Measurements from ENCODE around the gene SEMG1. TPM values are rescaled to one million over a fixed set of nuclear protein-coding genes. Genes with fewer than 3 reads are reported as not detected.

Gene SEMG1
- total and polyA plus RNA-seq, 7 experiments from 2014 or later, result not detected

DNA sequence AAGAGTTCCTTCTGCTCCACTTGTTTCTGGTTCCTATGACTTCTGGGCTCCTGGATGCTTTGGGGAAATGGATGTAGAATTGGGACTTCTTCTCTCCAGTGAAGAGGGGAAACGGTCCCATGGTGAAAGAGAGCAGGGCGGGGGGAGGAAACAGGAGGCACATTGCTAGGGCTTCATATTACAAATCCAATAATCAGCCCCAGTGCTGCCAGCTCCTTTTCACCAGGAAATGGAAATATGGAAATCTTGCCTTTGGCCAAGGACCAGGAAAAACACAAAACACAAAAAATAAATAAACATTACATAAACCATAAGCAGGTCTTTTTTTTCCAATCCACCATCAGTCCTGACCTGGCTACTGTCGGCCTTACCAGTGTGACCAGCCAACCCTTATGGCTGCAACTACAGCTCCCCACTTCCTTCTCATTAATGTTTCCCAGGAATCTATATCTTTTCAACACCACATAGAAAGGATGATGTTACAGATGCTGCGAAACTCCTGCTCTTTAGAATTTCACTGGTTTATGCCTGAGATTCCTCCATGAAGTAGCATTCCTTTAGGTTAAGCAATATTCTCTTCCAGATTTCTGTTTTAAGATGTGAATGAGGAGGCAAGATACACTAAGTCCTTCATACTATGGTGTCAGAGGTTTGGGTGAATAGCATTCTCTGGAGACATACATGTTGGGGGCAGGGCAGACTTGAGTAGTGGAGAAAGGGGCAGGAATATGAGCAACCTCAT is 30.1 kb upstream of the SEMG1 start:
- Histone ChIP-seq H3K4me1 (ENCODE audit: control insufficient read depth in 2 of 2, insufficient read depth in 2 of 2, low read length in 2 of 2) (no peaks in the 10 kb centered on the region), H3K27me3 (ENCODE audit: control insufficient read depth in 2 of 2, insufficient read depth in 2 of 2, low read length in 2 of 2) (no peaks in the 10 kb centered on the region), H3K4me3 (ENCODE audit: low read length) (no peak overlapping the region), H3K9me3 (ENCODE audit: control insufficient read depth in 2 of 3, low read length in 3 of 3) (no peaks in the 10 kb centered on the region), H3K36me3 (ENCODE audit: control insufficient read depth in 2 of 3, insufficient read depth in 3 of 3, low read length in 3 of 3) (no peaks in the 10 kb centered on the region), H3K27ac (ENCODE audit: low read depth, low read length) (no peak overlapping the region)
- POLR2A ChIA-PET, result no interaction called here
- H3K4me3 Mint-ChIP-seq, result no peak overlapping the region
- no peaks in the 10 kb centered on the region for H3K36me3 Mint-ChIP-seq
- DNase-seq, result no peak
- H3K27ac Mint-ChIP-seq, result no peak overlapping the region
- H3K9me3 Mint-ChIP-seq, result no peaks in the 10 kb centered on the region
- ATAC-seq, result no peak
- intact Hi-C loops (cut with micrococcal nuclease), result loop anchor here in 1 of 2 donors (10.0 kb wide), 1 partner anchor 58 kb away; no protein-coding TSS in a partner anchor
- H3K4me1 Mint-ChIP-seq, result peaks cover 0 to 8% (median 0%) of the 10 kb centered on the region in 7 donors
- CTCF ChIA-PET, result no interaction called here
- peaks cover 6 to 19% (median 13%) of the 10 kb centered on the region in 5 donors for H3K27me3 Mint-ChIP-seq

DNA sequence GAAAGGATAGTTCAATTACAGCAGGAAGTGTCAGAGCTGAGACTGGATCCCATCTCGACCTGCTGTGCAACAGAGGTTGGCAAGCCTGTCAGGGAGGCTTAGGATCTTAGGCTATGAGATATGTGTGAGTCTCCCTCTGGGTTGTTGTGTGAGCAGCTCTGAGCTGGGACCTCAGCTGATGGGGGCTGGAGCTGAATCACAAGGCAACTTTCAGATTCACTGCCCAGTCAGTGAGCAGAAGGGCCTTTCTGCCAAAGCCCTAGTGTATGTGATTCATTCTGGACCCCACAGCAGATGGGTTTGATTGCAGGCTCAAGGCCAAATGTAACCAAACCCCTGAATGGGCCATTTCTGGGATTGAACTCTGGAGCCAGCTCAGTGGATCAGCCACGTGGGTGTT is 27.7 kb upstream of the SEMG1 start:
- intact Hi-C loops (cut with micrococcal nuclease), result loop anchor here in 1 of 2 donors (10.0 kb wide), 1 partner anchor 56 kb away; no protein-coding TSS in a partner anchor
- Histone ChIP-seq H3K4me3 (ENCODE audit: low read length) (no peak overlapping the region), H3K4me1 (ENCODE audit: control insufficient read depth in 2 of 2, insufficient read depth in 2 of 2, low read length in 2 of 2) (no peaks in the 10 kb centered on the region), H3K27ac (ENCODE audit: low read depth, low read length) (no peak overlapping the region), H3K36me3 (ENCODE audit: control insufficient read depth in 2 of 3, insufficient read depth in 3 of 3, low read length in 3 of 3) (no peaks in the 10 kb centered on the region), H3K9me3 (ENCODE audit: control insufficient read depth in 2 of 3, low read length in 3 of 3) (no peaks in the 10 kb centered on the region), H3K27me3 (ENCODE audit: control insufficient read depth in 2 of 2, insufficient read depth in 2 of 2, low read length in 2 of 2) (no peaks in the 10 kb centered on the region)
- peaks cover 0 to 8% (median 0%) of the 10 kb centered on the region in 7 donors for H3K4me1 Mint-ChIP-seq
- no peaks in the 10 kb centered on the region for H3K36me3 Mint-ChIP-seq
- H3K27ac Mint-ChIP-seq, result no peak overlapping the region
- H3K27me3 Mint-ChIP-seq, result peaks cover 0 to 12% (median 4%) of the 10 kb centered on the region in 5 donors
- H3K9me3 Mint-ChIP-seq, result no peaks in the 10 kb centered on the region
- ChIA-PET POLR2A (no interaction called here), CTCF (no interaction called here)
- no peak overlapping the region for H3K4me3 Mint-ChIP-seq
- ATAC-seq (no peak), DNase-seq (no peak)

DNA sequence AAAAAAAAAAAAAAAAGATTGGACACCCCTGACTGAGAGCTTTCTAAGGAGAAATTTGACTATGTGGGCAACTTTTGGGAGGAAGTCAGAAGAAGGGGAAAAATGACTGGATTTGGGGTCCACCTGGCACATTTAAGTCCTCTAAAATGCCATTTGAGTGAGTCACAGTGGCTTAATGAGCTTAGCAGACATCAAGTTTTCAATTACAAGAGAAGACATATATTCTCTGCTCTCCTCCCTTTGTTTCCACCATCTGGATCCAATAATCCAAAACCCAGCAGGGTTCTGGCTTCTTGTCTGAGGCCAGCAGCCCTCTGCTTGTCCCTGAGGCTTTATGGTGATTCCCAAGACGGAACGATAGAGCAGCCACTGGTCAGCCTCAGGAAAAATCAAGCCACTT is 25.2 kb upstream of the SEMG1 start:
- no peaks in the 10 kb centered on the region for H3K27me3 ChIP-seq (ENCODE audit: control insufficient read depth in 2 of 2, insufficient read depth in 2 of 2, low read length in 2 of 2)
- DNase-seq (no peak), ATAC-seq (no peak)
- no peak overlapping the region for H3K4me3 ChIP-seq (ENCODE audit: low read length)
- CTCF ChIA-PET, result interaction anchor here (0.7 kb wide), 1 partner anchor 78 kb away, joined by 3 read pairs; no protein-coding TSS in a partner anchor
- peaks cover 0 to 12% (median 4%) of the 10 kb centered on the region in 5 donors for H3K27me3 Mint-ChIP-seq
- peaks cover 0 to 8% (median 0%) of the 10 kb centered on the region in 7 donors for H3K4me1 Mint-ChIP-seq
- H3K27ac Mint-ChIP-seq, result no peak overlapping the region
- intact Hi-C loops (cut with micrococcal nuclease), result no loop called here
- no peaks in the 10 kb centered on the region for H3K36me3 Mint-ChIP-seq
- no peaks in the 10 kb centered on the region for H3K36me3 ChIP-seq (ENCODE audit: control insufficient read depth in 2 of 3, insufficient read depth in 3 of 3, low read length in 3 of 3)
- H3K9me3 ChIP-seq (ENCODE audit: control insufficient read depth in 2 of 3, low read length in 3 of 3), result no peaks in the 10 kb centered on the region
- H3K4me3 Mint-ChIP-seq, result no peak overlapping the region
- POLR2A ChIA-PET, result no interaction called here
- H3K27ac ChIP-seq (ENCODE audit: low read depth, low read length), result no peak overlapping the region
- no peaks in the 10 kb centered on the region for H3K9me3 Mint-ChIP-seq
- no peaks in the 10 kb centered on the region for H3K4me1 ChIP-seq (ENCODE audit: control insufficient read depth in 2 of 2, insufficient read depth in 2 of 2, low read length in 2 of 2)

GRCh38 chr20:45183084-45183483 is 23.7 kb upstream of the SEMG1 start:
- intact Hi-C loops (cut with micrococcal nuclease), result no loop called here
- H3K27ac ChIP-seq (ENCODE audit: low read depth, low read length), result no peak overlapping the region
- no peaks in the 10 kb centered on the region for H3K9me3 Mint-ChIP-seq
- H3K4me1 Mint-ChIP-seq, result peaks cover 0 to 8% (median 0%) of the 10 kb centered on the region in 7 donors
- ChIA-PET POLR2A (no interaction called here), CTCF (no interaction called here)
- no peaks in the 10 kb centered on the region for H3K27me3 ChIP-seq (ENCODE audit: control insufficient read depth in 2 of 2, insufficient read depth in 2 of 2, low read length in 2 of 2)
- no peaks in the 10 kb centered on the region for H3K36me3 Mint-ChIP-seq
- DNase-seq, result no peak
- H3K4me1 ChIP-seq (ENCODE audit: control insufficient read depth in 2 of 2, insufficient read depth in 2 of 2, low read length in 2 of 2), result no peaks in the 10 kb centered on the region
- H3K36me3 ChIP-seq (ENCODE audit: control insufficient read depth in 2 of 3, insufficient read depth in 3 of 3, low read length in 3 of 3), result no peaks in the 10 kb centered on the region
- no peaks in the 10 kb centered on the region for H3K9me3 ChIP-seq (ENCODE audit: control insufficient read depth in 2 of 3, low read length in 3 of 3)
- ATAC-seq, result no peak
- no peak overlapping the region for H3K27ac Mint-ChIP-seq
- H3K4me3 ChIP-seq (ENCODE audit: low read length), result no peak overlapping the region
- peaks cover 0 to 17% (median 4%) of the 10 kb centered on the region in 5 donors for H3K27me3 Mint-ChIP-seq
- no peak overlapping the region for H3K4me3 Mint-ChIP-seq

DNA sequence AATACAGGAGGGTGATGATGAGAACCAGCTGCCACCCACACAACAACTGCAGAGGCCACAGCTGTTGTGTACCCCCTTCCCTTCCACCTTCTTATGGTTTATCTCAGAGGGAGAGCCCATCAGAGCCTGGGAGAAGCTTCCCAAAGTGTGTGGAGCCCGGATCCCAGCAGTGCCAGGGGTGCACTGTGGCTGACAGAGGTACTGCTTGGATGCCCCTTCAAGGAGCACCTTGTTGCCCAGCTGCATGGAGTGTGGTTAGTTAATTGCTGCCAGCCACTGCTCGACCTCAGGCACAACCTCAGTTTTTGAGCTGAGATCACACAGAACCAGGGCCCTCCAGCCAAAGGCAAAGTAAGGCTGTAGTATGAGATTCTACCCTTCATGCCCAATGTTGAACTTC is 19.1 kb upstream of the SEMG1 start:
- Histone ChIP-seq H3K4me1 (ENCODE audit: control insufficient read depth in 2 of 2, insufficient read depth in 2 of 2, low read length in 2 of 2) (no peaks in the 10 kb centered on the region), H3K27me3 (ENCODE audit: control insufficient read depth in 2 of 2, insufficient read depth in 2 of 2, low read length in 2 of 2) (no peaks in the 10 kb centered on the region), H3K9me3 (ENCODE audit: control insufficient read depth in 2 of 3, low read length in 3 of 3) (no peaks in the 10 kb centered on the region), H3K27ac (ENCODE audit: low read depth, low read length) (no peak overlapping the region), H3K4me3 (ENCODE audit: low read length) (no peak overlapping the region), H3K36me3 (ENCODE audit: control insufficient read depth in 2 of 3, insufficient read depth in 3 of 3, low read length in 3 of 3) (no peaks in the 10 kb centered on the region)
- Mint-ChIP-seq H3K4me1 (no peaks in the 10 kb centered on the region), H3K36me3 (no peaks in the 10 kb centered on the region), H3K27ac (no peak overlapping the region), H3K4me3 (no peak overlapping the region), H3K9me3 (no peaks in the 10 kb centered on the region), H3K27me3 (peaks cover 7 to 29% (median 12%) of the 10 kb centered on the region in 5 donors)
- intact Hi-C loops (cut with micrococcal nuclease), result no loop called here
- DNase-seq (no peak), ATAC-seq (no peak)
- ChIA-PET CTCF (no interaction called here), POLR2A (no interaction called here)

GRCh38 chr20:45189067-45189609 is 17.7 kb upstream of the SEMG1 start:
- Histone ChIP-seq H3K27ac (ENCODE audit: low read depth, low read length) (no peak overlapping the region), H3K36me3 (ENCODE audit: control insufficient read depth in 2 of 3, insufficient read depth in 3 of 3, low read length in 3 of 3) (no peaks in the 10 kb centered on the region), H3K4me3 (ENCODE audit: low read length) (no peak overlapping the region), H3K9me3 (ENCODE audit: control insufficient read depth in 2 of 3, low read length in 3 of 3) (no peaks in the 10 kb centered on the region), H3K4me1 (ENCODE audit: control insufficient read depth in 2 of 2, insufficient read depth in 2 of 2, low read length in 2 of 2) (no peaks in the 10 kb centered on the region), H3K27me3 (ENCODE audit: control insufficient read depth in 2 of 2, insufficient read depth in 2 of 2, low read length in 2 of 2) (no peaks in the 10 kb centered on the region)
- H3K36me3 Mint-ChIP-seq, result no peaks in the 10 kb centered on the region
- H3K9me3 Mint-ChIP-seq, result no peaks in the 10 kb centered on the region
- H3K4me3 Mint-ChIP-seq, result no peak overlapping the region
- H3K27me3 Mint-ChIP-seq, result peaks cover 8 to 29% (median 17%) of the 10 kb centered on the region in 5 donors
- H3K27ac Mint-ChIP-seq, result no peak overlapping the region
- ChIA-PET CTCF (no interaction called here), POLR2A (no interaction called here)
- H3K4me1 Mint-ChIP-seq, result no peaks in the 10 kb centered on the region
- ATAC-seq, result no peak
- no peak for DNase-seq
- intact Hi-C loops (cut with micrococcal nuclease), result no loop called here

DNA sequence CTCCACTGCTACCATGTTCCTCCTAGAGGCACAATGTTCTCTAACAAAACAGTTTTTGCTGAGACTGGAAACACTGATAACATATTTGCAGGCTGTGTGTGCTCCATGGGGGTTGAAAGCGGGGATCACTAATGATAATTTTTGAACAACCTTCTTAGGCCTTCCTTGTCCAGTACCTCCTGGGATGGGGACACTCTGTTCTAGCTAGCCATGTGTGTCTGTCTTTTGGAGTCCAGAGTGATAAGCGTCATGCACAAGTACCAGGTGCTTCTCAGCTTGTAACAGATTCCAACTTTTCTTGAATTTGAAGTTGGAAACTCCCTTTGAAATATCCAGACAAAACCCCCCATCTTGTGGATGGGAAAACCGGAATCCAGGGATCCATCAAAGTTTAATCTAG is 17.0 kb upstream of the SEMG1 start:
- Histone ChIP-seq H3K27me3 (ENCODE audit: control insufficient read depth in 2 of 2, insufficient read depth in 2 of 2, low read length in 2 of 2) (no peaks in the 10 kb centered on the region), H3K27ac (ENCODE audit: low read depth, low read length) (no peak overlapping the region), H3K4me3 (ENCODE audit: low read length) (no peak overlapping the region), H3K9me3 (ENCODE audit: control insufficient read depth in 2 of 3, low read length in 3 of 3) (no peaks in the 10 kb centered on the region), H3K36me3 (ENCODE audit: control insufficient read depth in 2 of 3, insufficient read depth in 3 of 3, low read length in 3 of 3) (no peaks in the 10 kb centered on the region), H3K4me1 (ENCODE audit: control insufficient read depth in 2 of 2, insufficient read depth in 2 of 2, low read length in 2 of 2) (no peaks in the 10 kb centered on the region)
- Mint-ChIP-seq H3K27me3 (peaks cover 10 to 27% (median 23%) of the 10 kb centered on the region in 5 donors), H3K27ac (no peak overlapping the region), H3K36me3 (no peaks in the 10 kb centered on the region), H3K4me1 (no peaks in the 10 kb centered on the region), H3K9me3 (no peaks in the 10 kb centered on the region), H3K4me3 (no peak overlapping the region)
- DNase-seq (no peak), ATAC-seq (no peak)
- ChIA-PET CTCF (no interaction called here), POLR2A (no interaction called here)
- intact Hi-C loops (cut with micrococcal nuclease), result no loop called here
